HL-60/S4 treated with retinoic acid at 250 ng/mL for 4 days and 3 days (cell line): ENCODE data around the gene EIF5A2.

Source experiments
- in situ Hi-C: fragments of 300-500 bp; cut with MboI; formaldehyde crosslinking; loops from 2 replicates; pipeline ENCODE4 v1.7.0; 2022; ENCODE audit warnings: low sequenced_read_pairs

The EIF5A2 gene

GRCh38 chr3:170862618-170863374 is 45.6 kb downstream of the EIF5A2 start:
- in situ Hi-C loops: no loop called here

- in situ Hi-C loops: no loop called here
These were observed 49.8 kb downstream of the EIF5A2 start for GRCh38 chr3:170858599-170858998.

- in situ Hi-C loops: no loop called here
These were observed 56.1 kb downstream of the EIF5A2 start for GRCh38 chr3:170852324-170852723.

GRCh38 chr3:170848292-170848917 is 60.0 kb downstream of the EIF5A2 start:
- in situ Hi-C loops: no loop called here

GRCh38 chr3:170844377-170844776 is 64.1 kb downstream of the EIF5A2 start:
- in situ Hi-C loops: no loop called here

GRCh38 chr3:170840291-170840859 is 68.1 kb downstream of the EIF5A2 start:
- in situ Hi-C loops: no loop called here

GRCh38 chr3:170839518-170840100 is 68.8 kb downstream of the EIF5A2 start:
- in situ Hi-C loops: no loop called here
